SK-N-SH (cell line): ENCODE data around the gene OSBP2.

Experiments
- POLR2AphosphoS5 ChIP-seq: IDR thresholded peaks from 2 replicates; pipeline ENCODE4 v1.6.1; 2012; ENCODE audit warnings: low read depth, low read length
- TCF12 ChIP-seq: IDR thresholded peaks from 2 replicates; pipeline ENCODE4 v1.4.0; 2012

DNA sequence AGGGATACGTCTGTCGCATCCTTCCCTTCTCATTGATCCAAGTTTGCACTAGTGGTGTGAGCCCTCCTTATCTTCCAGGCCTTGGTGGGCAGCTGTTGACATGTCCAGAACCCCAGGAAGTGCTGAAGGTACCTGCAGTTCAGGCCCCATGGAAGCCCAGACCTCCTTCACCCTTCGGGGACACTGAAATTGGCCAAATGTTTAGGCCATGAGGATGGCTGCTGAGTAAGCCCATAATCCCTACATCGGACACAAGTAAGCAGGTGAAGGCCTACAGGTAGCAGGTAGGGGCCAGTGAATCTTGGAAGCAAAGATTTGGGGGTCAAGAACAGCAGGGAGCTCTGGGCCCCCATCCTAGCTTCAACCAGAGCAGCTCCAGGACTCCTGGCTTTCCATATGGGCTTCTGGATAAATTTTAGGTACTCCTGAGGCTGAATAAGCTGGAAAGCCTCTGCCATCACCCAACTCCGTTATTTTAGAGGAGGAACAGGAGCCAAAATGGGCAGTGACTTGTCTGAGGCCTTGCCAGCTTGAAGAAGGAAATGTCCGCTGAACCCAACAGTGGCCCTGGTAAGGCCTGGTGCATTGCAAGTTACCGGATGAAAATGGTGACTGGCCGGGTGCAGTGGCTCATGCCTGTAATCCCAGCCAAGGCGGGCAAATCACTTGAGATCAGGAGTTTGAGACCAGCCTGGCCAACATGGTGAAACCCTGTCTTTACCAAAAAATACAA lies 228.7 kb downstream of the OSBP2 start:
- TF ChIP-seq TCF12 (no peak), POLR2AphosphoS5 (no peak)
